Measurements from ENCODE around the gene IGBP1.

DNA sequence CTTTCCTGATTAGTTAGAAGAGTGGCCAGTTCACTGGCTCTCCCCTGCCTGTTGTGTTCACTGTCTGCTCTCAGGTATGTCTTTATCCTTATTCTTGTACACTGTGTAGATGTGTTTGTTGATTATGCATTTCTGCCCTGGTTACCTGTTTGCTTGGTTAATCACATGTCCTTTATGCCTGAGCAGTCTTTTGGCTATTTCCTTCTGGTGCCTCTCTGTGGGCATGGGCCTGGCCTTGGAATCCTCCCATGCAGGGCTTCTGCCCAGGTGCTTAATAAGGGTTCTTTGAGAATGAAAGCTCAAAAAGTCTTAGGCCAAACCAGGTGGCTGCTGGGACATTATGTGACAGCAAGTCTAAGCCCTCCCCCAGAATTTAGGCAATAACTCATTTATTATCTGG lies 44.5 kb upstream of the IGBP1 start:
- TF ChIP-seq OSR1 (CRISPR knock-in tag; IDR thresholded peaks at IDR 0.05) (no peak), RARB (CRISPR knock-in tag; IDR thresholded peaks at IDR 0.05) (no peak), ZFP3 (CRISPR knock-in tag; IDR thresholded peaks at IDR 0.05) (no peak), ZNF70 (CRISPR knock-in tag; IDR thresholded peaks at IDR 0.05) (no peak), PPARA (CRISPR knock-in tag; IDR thresholded peaks at IDR 0.05; ENCODE audit: borderline replicate concordance) (no peak), GLIS3 (CRISPR knock-in tag; IDR thresholded peaks at IDR 0.05) (no peak), TOX (CRISPR knock-in tag; IDR thresholded peaks at IDR 0.05; ENCODE audit: borderline replicate concordance) (no peak), SNAI2 (CRISPR knock-in tag; IDR thresholded peaks at IDR 0.05) (no peak)
- TF ChIP-seq, protein P1, sequence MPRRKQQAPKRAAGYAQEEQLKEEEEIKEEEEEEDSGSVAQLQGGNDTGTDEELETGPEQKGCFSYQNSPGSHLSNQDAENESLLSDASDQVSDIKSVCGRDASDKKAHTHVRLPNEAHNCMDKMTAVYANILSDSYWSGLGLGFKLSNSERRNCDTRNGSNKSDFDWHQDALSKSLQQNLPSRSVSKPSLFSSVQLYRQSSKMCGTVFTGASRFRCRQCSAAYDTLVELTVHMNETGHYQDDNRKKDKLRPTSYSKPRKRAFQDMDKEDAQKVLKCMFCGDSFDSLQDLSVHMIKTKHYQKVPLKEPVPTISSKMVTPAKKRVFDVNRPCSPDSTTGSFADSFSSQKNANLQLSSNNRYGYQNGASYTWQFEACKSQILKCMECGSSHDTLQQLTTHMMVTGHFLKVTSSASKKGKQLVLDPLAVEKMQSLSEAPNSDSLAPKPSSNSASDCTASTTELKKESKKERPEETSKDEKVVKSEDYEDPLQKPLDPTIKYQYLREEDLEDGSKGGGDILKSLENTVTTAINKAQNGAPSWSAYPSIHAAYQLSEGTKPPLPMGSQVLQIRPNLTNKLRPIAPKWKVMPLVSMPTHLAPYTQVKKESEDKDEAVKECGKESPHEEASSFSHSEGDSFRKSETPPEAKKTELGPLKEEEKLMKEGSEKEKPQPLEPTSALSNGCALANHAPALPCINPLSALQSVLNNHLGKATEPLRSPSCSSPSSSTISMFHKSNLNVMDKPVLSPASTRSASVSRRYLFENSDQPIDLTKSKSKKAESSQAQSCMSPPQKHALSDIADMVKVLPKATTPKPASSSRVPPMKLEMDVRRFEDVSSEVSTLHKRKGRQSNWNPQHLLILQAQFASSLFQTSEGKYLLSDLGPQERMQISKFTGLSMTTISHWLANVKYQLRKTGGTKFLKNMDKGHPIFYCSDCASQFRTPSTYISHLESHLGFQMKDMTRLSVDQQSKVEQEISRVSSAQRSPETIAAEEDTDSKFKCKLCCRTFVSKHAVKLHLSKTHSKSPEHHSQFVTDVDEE (CRISPR knock-in tag; IDR thresholded peaks at IDR 0.05), result no peak

Data from SK-N-SH treated with all-trans-retinoic acid at 6 μM for 48 hours (cell line).